Keratinocyte (primary cell): ENCODE data around the gene TDRD9.

ENCODE experiments used
- CTCF ChIP-seq, 3 experiments: IDR thresholded peaks in 1 of 3; conservative IDR thresholded peaks in 1 of 3; optimal IDR thresholded peaks in 1 of 3; 2 replicates in 2 of 3; 3 replicates in 1 of 3; pipeline versions ENCODE3 to v1.5.1; 2011; ENCODE audit warnings: low read length in 3 of 3, mild to moderate bottlenecking in 3 of 3, moderate library complexity in 2 of 3, control low read depth in 1 of 3, inconsistent platforms in 1 of 3; ENCODE audit not compliant: insufficient read depth in 2 of 3; ENCODE audit errors: extremely low read depth in 1 of 3
- EZH2 ChIP-seq: IDR thresholded peaks from one replicate; pipeline ENCODE4 v1.6.1; 2012; ENCODE audit warnings: inconsistent platforms, mild to moderate bottlenecking, low read length, moderate library complexity

- TF ChIP-seq CTCF (optimal IDR thresholded peaks at IDR 0.05 in 1 of 3, IDR thresholded peaks at IDR 0.05 in 1 of 3, conservative IDR thresholded peaks at IDR 0.05 in 1 of 3; ENCODE audit: extremely low read depth in 1 of 3, insufficient read depth in 2 of 3, low read length in 3 of 3) (no peak), EZH2 (no peak)
These were observed 37.2 kb upstream of the TDRD9 start for GRCh38 chr14:103890821-103891666.
